HEK293 (cell line): Measurements from ENCODE around the gene PIP5K1C.

Experiments
- ELK4 ChIP-seq: IDR thresholded peaks from 2 replicates; pipeline ENCODE4 v1.6.1; 2011; ENCODE audit warnings: mild to moderate bottlenecking, low read depth, low read length, borderline replicate concordance
- PRDM10 ChIP-seq: fragments of 450-650 bp; formaldehyde crosslinking; IDR thresholded peaks from 2 replicates; pipeline ENCODE4 v1.5.1; 2016; ENCODE audit warnings: missing biosample characterization, missing genetic modification characterization
- SALL2 ChIP-seq: fragments of 450-650 bp; formaldehyde crosslinking; IDR thresholded peaks from 2 replicates; pipeline ENCODE4 v1.5.0; 2017; ENCODE audit warnings: missing biosample characterization, mild to moderate bottlenecking, missing genetic modification characterization, borderline replicate concordance
- ZFP37 ChIP-seq: fragments of 450-650 bp; formaldehyde crosslinking; IDR thresholded peaks from 2 replicates; pipeline ENCODE4 v1.5.1; 2016; ENCODE audit warnings: missing biosample characterization, missing genetic modification characterization

GRCh38 chr19:3606174-3606689, 94.0 kb downstream of the PIP5K1C start:
- no peak for TF ChIP-seq ELK4
- TF ChIP-seq SALL2 (tag by site-specific recombination) = no peak
- TF ChIP-seq PRDM10 (tag by site-specific recombination) = no peak
- no peak for TF ChIP-seq ZFP37 (tag by site-specific recombination)
